Testis (tissue), 3 donors: ENCODE measurements around the gene FCHSD2. TPM values are rescaled to one million over a fixed set of nuclear protein-coding genes. Genes with fewer than 3 reads are reported as not detected.
"Not testable (repeated sequence)": the region's sequence is repeated elsewhere in the genome, so short reads cannot be mapped to it uniquely, and the experiment has no call there.

Experiments used
- DNase-seq: peaks from one replicate; pipeline ENCODE4 v3.0.0-alpha.2; 2019
- H3K27ac ChIP-seq, 2 donors: fragments of 200-600 bp; sonication (generic); one replicate each; pipeline ENCODE4 v1.5.1; 2019
- H3K27me3 ChIP-seq: fragments of 200-600 bp; sonication (generic); one replicate; pipeline ENCODE4 v1.5.1; 2019
- H3K36me3 ChIP-seq: fragments of 200-600 bp; sonication (generic); one replicate; pipeline ENCODE4 v1.5.1; 2017; ENCODE audit warnings: low read depth; ENCODE audit errors: missing control alignments
- H3K4me1 ChIP-seq: fragments of 200-600 bp; sonication (generic); one replicate; pipeline ENCODE4 v1.5.1; 2019
- H3K4me3 ChIP-seq, 2 donors: fragments of 200-600 bp; sonication (generic); one replicate each; pipeline ENCODE4 v1.5.1; 2017 to 2019
- H3K9me3 ChIP-seq: fragments of 200-600 bp; sonication (generic); one replicate; pipeline ENCODE4 v1.5.1; 2017
- POLR2A ChIP-seq: fragments of 450-650 bp; IDR thresholded peaks from one replicate; pipeline ENCODE4 v1.6.1; 2017; ENCODE audit warnings: antibody characterized with exemption, mild to moderate bottlenecking, moderate library complexity
- WGBS, 2 donors: methylation state at CpG; one replicate each; pipeline ENCODE4 v1.1.5; 2018; 5-methylcytosine and 5-hydroxymethylcytosine counted together
- intact Hi-C: fragments of 100-400 bp; cut with DNase I; formaldehyde crosslinking; loops from one replicate; pipeline ENCODE4 v1.15.1; 2023; ENCODE audit warnings: low total_unique reads
- polyA plus RNA-seq: library from polyadenylated mRNA; stranded (reverse); fragments of 350-450 nt; fragmentation: Illumina TruSeq; extraction: RNeasy Lipid Tissue Mini Kit (QIAGEN cat#74804); gene quantifications from one replicate; pipeline ENCODE4 v1.2.3, GENCODE V29; 2014; ENCODE audit warnings: low read depth, low replicate concordance; ENCODE audit not compliant: insufficient read depth
- total RNA-seq, 2 donors: library from RNA; depleted of rRNA; stranded (reverse); fragments of >200 nt; gene quantifications; one replicate each; pipeline ENCODE4 v1.2.3, GENCODE V29; 2016
- TF ChIP-seq, protein P1 (sequence below), 3 experiments: fragments of 450-650 bp in 2 of 3; fragments of 200-600 bp in 1 of 3; sonication (generic) in 1 of 3; IDR thresholded peaks; one replicate each; pipeline ENCODE4 v1.5.1; 2016 to 2019; ENCODE audit warnings: antibody characterized with exemption in 3 of 3, mild to moderate bottlenecking in 2 of 3, moderate library complexity in 1 of 3

FCHSD2 gene
- total and polyA plus RNA-seq, 3 donors from 2014 or later, result 44.0 to 69.6 (median 65.9) TPM

GRCh38 chr11:72828692-72829101 lies 313.4 kb downstream of the FCHSD2 start:
- peaks cover 26% of the 10 kb centered on the region for H3K4me1 ChIP-seq
- WGBS, 2 donors, result 68 to 88% methylated on average over 5 to 7 of the region's 7 CpGs
- no peaks in the 10 kb centered on the region for H3K9me3 ChIP-seq
- no peak for DNase-seq
- peak overlapping the region; percentile 7 to 72 for H3K27ac ChIP-seq
- H3K4me3 ChIP-seq, result no peak overlapping the region
- H3K36me3 ChIP-seq, result no peaks in the 10 kb centered on the region
- no peaks in the 10 kb centered on the region for H3K27me3 ChIP-seq
- intact Hi-C loops, result no loop called here
- no peak for TF ChIP-seq POLR2A
- TF ChIP-seq, protein P1, sequence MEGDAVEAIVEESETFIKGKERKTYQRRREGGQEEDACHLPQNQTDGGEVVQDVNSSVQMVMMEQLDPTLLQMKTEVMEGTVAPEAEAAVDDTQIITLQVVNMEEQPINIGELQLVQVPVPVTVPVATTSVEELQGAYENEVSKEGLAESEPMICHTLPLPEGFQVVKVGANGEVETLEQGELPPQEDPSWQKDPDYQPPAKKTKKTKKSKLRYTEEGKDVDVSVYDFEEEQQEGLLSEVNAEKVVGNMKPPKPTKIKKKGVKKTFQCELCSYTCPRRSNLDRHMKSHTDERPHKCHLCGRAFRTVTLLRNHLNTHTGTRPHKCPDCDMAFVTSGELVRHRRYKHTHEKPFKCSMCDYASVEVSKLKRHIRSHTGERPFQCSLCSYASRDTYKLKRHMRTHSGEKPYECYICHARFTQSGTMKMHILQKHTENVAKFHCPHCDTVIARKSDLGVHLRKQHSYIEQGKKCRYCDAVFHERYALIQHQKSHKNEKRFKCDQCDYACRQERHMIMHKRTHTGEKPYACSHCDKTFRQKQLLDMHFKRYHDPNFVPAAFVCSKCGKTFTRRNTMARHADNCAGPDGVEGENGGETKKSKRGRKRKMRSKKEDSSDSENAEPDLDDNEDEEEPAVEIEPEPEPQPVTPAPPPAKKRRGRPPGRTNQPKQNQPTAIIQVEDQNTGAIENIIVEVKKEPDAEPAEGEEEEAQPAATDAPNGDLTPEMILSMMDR (IDR thresholded peaks at IDR 0.05), result no peak

DNA sequence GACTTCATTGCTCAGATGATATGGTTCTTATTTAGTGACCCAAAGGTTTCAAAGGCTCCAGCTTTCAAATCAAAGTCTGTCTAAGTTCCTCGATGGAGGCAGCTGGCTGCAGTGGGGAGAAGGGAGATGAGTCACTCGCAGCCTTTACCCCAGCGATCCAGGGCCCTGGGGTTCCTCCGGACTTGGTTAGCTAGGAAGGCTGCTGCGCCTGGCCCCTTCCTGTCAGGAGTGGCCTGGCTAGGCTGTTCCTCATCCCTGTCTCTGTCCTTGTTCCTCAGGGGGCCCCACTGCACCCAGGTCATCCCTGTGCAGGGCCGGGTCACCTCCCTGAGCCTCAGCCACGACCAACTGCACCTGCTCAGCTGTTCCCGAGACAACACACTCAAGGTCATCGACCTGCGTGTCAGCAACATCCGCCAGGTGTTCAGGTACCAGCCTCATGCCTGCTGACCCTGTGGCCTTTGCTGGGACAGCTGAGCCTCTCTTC lies 314.0 kb downstream of the FCHSD2 start:
- no peak for DNase-seq
- no peaks in the 10 kb centered on the region for H3K27me3 ChIP-seq
- no peaks in the 10 kb centered on the region for H3K9me3 ChIP-seq
- 46 to 58% methylated on average over 11 of the region's 11 CpGs for WGBS, 2 donors
- no peaks in the 10 kb centered on the region for H3K36me3 ChIP-seq
- intact Hi-C loops, result no loop called here
- H3K4me1 ChIP-seq, result peaks cover 20% of the 10 kb centered on the region
- H3K27ac ChIP-seq, result peak overlapping the region; percentile 7 to 72
- TF ChIP-seq, protein P1 (IDR thresholded peaks at IDR 0.05), result no peak
- no peak for TF ChIP-seq POLR2A
- no peak overlapping the region for H3K4me3 ChIP-seq

DNA sequence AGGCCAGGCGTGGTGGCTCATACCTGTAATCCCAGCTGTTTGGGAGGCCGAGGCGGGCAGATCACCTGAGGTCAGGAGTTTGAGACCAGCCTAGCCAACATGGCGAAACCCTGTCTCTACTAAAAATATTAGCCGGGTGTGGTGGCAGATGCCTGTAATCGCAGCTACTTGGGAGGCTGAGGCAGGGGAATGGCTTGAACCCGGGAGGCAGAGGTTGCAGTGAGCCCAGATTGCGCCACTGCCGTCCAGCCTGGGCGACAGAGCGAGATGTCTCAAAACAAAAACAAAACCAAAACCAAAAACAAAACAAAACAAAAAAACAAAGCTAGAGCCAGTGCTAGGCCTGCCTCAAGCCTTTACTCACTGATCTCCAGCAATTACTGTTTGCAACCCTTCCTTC lies 314.5 kb downstream of the FCHSD2 start:
- H3K27me3 ChIP-seq, H3K36me3 ChIP-seq, H3K4me3 ChIP-seq, intact Hi-C loops, H3K9me3 ChIP-seq, DNase-seq: not testable (repeated sequence)
- peak overlapping the region; percentile 7 to 72 for H3K27ac ChIP-seq
- peaks cover 17% of the 10 kb centered on the region for H3K4me1 ChIP-seq
- 81 to 84% methylated on average over 11 of the region's 11 CpGs for WGBS, 2 donors

DNA sequence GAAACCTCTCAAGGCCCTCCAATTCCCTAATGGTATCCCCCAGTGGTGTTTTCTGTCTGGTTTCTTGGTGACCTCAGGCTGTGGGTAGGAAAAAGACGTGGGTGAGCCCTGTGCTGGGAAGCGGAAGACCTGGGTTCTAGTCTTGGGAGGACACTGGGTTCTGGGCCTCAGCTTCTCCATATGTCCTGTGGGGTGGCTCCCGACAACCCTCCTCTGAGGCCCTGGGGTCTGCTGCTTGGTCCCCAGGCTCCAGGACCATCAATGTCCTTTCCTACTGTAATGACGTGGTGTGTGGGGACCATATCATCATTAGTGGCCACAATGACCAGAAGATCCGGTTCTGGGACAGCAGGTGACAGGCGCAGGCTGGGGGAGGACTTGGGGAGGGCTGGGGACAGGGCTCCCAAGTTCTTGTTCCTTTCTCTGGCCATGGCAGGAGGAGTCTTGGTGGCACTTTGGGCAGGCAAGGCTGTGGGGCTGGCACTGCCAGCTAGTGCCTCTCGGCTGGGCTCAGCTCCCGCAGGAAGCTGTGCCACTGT lies 315.1 kb downstream of the FCHSD2 start:
- intact Hi-C loops, result no loop called here

DNA sequence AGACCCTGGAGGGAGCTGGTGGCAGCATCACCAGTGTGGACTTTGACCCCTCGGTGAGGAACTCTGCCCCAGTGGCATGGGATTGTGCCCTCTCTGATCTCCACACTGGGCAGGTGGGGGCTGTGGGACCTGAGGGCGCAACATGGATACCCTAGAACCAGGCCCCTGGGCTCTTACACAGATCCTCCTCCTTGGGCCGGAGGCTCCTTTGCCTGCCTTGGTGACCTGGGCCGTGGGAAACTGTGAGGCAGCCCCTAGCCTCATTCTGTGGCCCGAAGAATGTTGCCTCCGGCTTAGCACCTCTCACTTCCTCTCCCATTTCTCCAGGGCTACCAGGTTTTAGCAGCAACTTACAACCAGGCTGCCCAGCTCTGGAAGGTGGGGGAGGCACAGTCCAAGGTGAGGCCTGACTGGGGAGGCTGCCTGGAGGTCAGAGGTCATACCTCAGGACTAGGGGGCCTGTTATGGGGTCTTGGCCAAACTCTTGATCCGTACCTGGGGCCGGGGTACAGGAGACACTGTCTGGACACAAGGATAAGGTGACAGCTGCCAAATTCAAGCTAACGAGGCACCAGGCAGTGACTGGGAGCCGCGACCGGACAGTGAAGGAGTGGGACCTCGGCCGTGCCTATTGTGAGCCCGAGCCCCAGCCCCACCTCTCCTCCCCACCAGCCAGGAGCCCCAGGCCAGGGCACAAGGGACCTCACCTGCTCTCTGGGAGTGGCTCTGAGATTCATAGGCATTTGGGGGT lies 315.8 kb downstream of the FCHSD2 start:
- no peaks in the 10 kb centered on the region for H3K36me3 ChIP-seq
- intact Hi-C loops, result no loop called here
- H3K27me3 ChIP-seq, result no peaks in the 10 kb centered on the region

More for the DNA sequence above, 315.1 kb downstream of the FCHSD2 start:
- no peaks in the 10 kb centered on the region for H3K9me3 ChIP-seq
- WGBS, 2 donors, result 93 to 96% methylated on average over 8 of the region's 8 CpGs
- H3K36me3 ChIP-seq, result no peaks in the 10 kb centered on the region
- peaks cover 10% of the 10 kb centered on the region for H3K4me1 ChIP-seq
- DNase-seq, result no peak
- no peaks in the 10 kb centered on the region for H3K27me3 ChIP-seq
- no peak overlapping the region for H3K27ac ChIP-seq
- TF ChIP-seq POLR2A, result no peak
- TF ChIP-seq, protein P1 (IDR thresholded peaks at IDR 0.05), result no peak
- no peak overlapping the region for H3K4me3 ChIP-seq

More for the DNA sequence above, 315.8 kb downstream of the FCHSD2 start:
- Histone ChIP-seq H3K27ac (no peak overlapping the region), H3K4me3 (no peak overlapping the region), H3K9me3 (no peaks in the 10 kb centered on the region), H3K4me1 (peaks cover 7% of the 10 kb centered on the region)
- no peak for TF ChIP-seq POLR2A
- DNase-seq, result no peak
- WGBS, 2 donors, result 92 to 93% methylated on average over 11 to 15 of the region's 15 CpGs
